ENCODE results near the gene FGG. TPM values are rescaled to one million over a fixed set of nuclear protein-coding genes. Genes with fewer than 3 reads are reported as not detected.

Gene FGG
- polyA plus RNA-seq, 1 experiment: not detected

DNA sequence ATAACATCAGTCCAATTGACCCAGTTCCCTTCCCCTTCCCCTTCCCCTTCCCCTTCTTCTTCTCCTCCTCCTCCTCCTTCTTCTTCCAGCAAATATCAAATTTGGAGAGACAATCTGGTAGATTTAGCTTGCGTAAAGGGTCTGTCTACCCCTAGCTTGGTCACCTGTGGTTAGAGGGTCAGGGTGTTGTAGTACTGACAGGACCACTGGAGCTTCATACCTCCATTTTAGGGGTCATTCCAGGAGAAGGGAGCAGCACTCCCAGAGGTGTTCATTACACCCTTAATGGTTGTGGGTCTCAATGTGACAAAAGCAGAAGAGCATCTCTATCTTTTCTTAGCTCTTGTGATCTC is 53.3 kb downstream of the FGG start:
- Histone ChIP-seq H3K4me3 (ENCODE audit: low read depth, low read length) (no peak overlapping the region), H3K36me3 (ENCODE audit: control insufficient read depth, insufficient read depth, low read length) (no peaks in the 10 kb centered on the region), H3K27me3 (ENCODE audit: control insufficient read depth, insufficient read depth, low read length) (no peaks in the 10 kb centered on the region)
- ChIA-PET CTCF (interaction anchor here (0.6 to 4.2 kb wide), 16 partner anchors 9 to 223 kb away, joined by 3 to 46 read pairs (median 4); partner anchors contain the start of gene PLRG1), POLR2A (interaction anchor here (0.6 kb wide), 2 partner anchors 9 to 78 kb away, joined by 3 to 4 read pairs; partner anchors contain the start of gene PLRG1)
- TF ChIP-seq, protein P1, sequence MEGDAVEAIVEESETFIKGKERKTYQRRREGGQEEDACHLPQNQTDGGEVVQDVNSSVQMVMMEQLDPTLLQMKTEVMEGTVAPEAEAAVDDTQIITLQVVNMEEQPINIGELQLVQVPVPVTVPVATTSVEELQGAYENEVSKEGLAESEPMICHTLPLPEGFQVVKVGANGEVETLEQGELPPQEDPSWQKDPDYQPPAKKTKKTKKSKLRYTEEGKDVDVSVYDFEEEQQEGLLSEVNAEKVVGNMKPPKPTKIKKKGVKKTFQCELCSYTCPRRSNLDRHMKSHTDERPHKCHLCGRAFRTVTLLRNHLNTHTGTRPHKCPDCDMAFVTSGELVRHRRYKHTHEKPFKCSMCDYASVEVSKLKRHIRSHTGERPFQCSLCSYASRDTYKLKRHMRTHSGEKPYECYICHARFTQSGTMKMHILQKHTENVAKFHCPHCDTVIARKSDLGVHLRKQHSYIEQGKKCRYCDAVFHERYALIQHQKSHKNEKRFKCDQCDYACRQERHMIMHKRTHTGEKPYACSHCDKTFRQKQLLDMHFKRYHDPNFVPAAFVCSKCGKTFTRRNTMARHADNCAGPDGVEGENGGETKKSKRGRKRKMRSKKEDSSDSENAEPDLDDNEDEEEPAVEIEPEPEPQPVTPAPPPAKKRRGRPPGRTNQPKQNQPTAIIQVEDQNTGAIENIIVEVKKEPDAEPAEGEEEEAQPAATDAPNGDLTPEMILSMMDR (IDR thresholded peaks at IDR 0.05; ENCODE audit: insufficient read depth, low read depth, low read length): no peak
- no peak for DNase-seq (ENCODE audit: low read depth)

Other genes with a start within 250 kb of the FGG start
- gene DCHS2, start 120.9 kb downstream of the FGG start, polyA plus RNA-seq (2011; rRNA removed): not detected in 2 replicates
- 98.6 and 137 TPM in 2 replicates for gene PLRG1, start 62.3 kb downstream of the FGG start, polyA plus RNA-seq (2011; rRNA removed)
- gene FGB, start 49.6 kb downstream of the FGG start, polyA plus RNA-seq (2011; rRNA removed): not detected in 2 replicates
- gene FGA, start 21.9 kb downstream of the FGG start, polyA plus RNA-seq (2011; rRNA removed): not detected in 2 replicates
- gene LRAT, start 131.3 kb upstream of the FGG start, polyA plus RNA-seq (2011; rRNA removed): not detected in 2 replicates
- gene RBM46, start 168.6 kb upstream of the FGG start, polyA plus RNA-seq (2011; rRNA removed): 0.01 TPM in 1 of 2 replicates, not detected in the other

Measured in BJ (cell line).